H1 (cell line): ENCODE measurements around the gene LCN6. TPM values are rescaled to one million over a fixed set of nuclear protein-coding genes. Genes with fewer than 3 reads are reported as not detected.

Source experiments
- BACH1 ChIP-seq: IDR thresholded peaks from 2 replicates; pipeline ENCODE4 v1.6.1; 2012; ENCODE audit warnings: low read length, improper control_type of control experiment
- CTBP2 ChIP-seq: IDR thresholded peaks from 2 replicates; pipeline ENCODE4 v1.7.0; 2011; ENCODE audit warnings: borderline replicate concordance, mild to moderate bottlenecking, moderate library complexity, mixed read lengths, low read length; ENCODE audit not compliant: insufficient read depth, insufficient read length
- EGR1 ChIP-seq: IDR thresholded peaks from 2 replicates; pipeline ENCODE4 v1.6.1; 2011; ENCODE audit warnings: low read depth, low read length, borderline replicate concordance
- FOSL1 ChIP-seq: IDR thresholded peaks from 2 replicates; pipeline ENCODE4 v1.6.1; 2011; ENCODE audit warnings: mild to moderate bottlenecking, low read depth, low read length, moderate library complexity; ENCODE audit not compliant: insufficient read depth
- GABPA ChIP-seq: IDR thresholded peaks from 2 replicates; pipeline ENCODE4 v1.6.1; 2011; ENCODE audit warnings: mild to moderate bottlenecking, low read length, moderate library complexity, borderline replicate concordance; ENCODE audit not compliant: insufficient read depth
- GTF2F1 ChIP-seq: IDR thresholded peaks from 2 replicates; pipeline ENCODE4 v1.6.1; 2012; ENCODE audit warnings: low read depth, low read length, improper control_type of control experiment, borderline replicate concordance
- JUND ChIP-seq: IDR thresholded peaks from 2 replicates; pipeline ENCODE4 v1.6.1; 2011; ENCODE audit warnings: mild to moderate bottlenecking, improper control_type of control experiment, low read length
- KDM1A ChIP-seq: fragments of 200-600, 300-600 bp; sonication (generic); IDR thresholded peaks from 2 replicates; pipeline ENCODE4 v1.7.1; 2016; ENCODE audit warnings: mild to moderate bottlenecking, low read length, borderline replicate concordance
- KDM4A ChIP-seq: IDR thresholded peaks from one replicate; pipeline ENCODE4 v1.7.1; 2012; ENCODE audit warnings: low read depth, mild to moderate bottlenecking, moderate library complexity, low read length, inconsistent platforms; ENCODE audit not compliant: severe bottlenecking
- MAX ChIP-seq: IDR thresholded peaks from 2 replicates; pipeline ENCODE4 v1.6.1; 2012; ENCODE audit warnings: inconsistent platforms
- NANOG ChIP-seq: IDR thresholded peaks from 2 replicates; pipeline ENCODE4 v1.6.1; 2011; ENCODE audit warnings: low read length, low read depth, mild to moderate bottlenecking, inconsistent platforms; ENCODE audit not compliant: insufficient read depth, poor library complexity, severe bottlenecking
- NRF1 ChIP-seq: IDR thresholded peaks from 2 replicates; pipeline ENCODE4 v1.6.1; 2011; ENCODE audit warnings: mild to moderate bottlenecking, low read depth, low read length, improper control_type of control experiment
- PHF8 ChIP-seq: fragments of 200-600 bp; sonication (generic); conservative IDR thresholded peaks from 2 replicates; pipeline ENCODE4 v1.7.1; 2012; ENCODE audit warnings: low read depth, mild to moderate bottlenecking, inconsistent platforms, low read length, moderate library complexity
- POLR2AphosphoS5 ChIP-seq: IDR thresholded peaks from 2 replicates; pipeline ENCODE4 v1.6.1; 2011; ENCODE audit warnings: low read depth, low read length
- RAD21 ChIP-seq, 2 experiments: IDR thresholded peaks in 1 of 2; conservative IDR thresholded peaks in 1 of 2; 2 replicates each; pipeline ENCODE4 v1.6.1; 2011; ENCODE audit warnings: low read depth in 2 of 2, low read length in 2 of 2, improper control_type of control experiment in 1 of 2, inconsistent platforms in 1 of 2, mild to moderate bottlenecking in 1 of 2, moderate library complexity in 1 of 2
- RXRA ChIP-seq: IDR thresholded peaks from 2 replicates; pipeline ENCODE4 v1.6.1; 2011; ENCODE audit warnings: low read depth, mild to moderate bottlenecking, low read length, moderate library complexity; ENCODE audit not compliant: insufficient read depth
- SAP30 ChIP-seq: fragments of 300-600 bp; sonication (generic); IDR thresholded peaks from 2 replicates; pipeline ENCODE4 v1.7.1; 2012; ENCODE audit warnings: low read length, moderate library complexity, mild to moderate bottlenecking, inconsistent platforms; ENCODE audit not compliant: insufficient read depth, insufficient replicate concordance
- SIN3A ChIP-seq, 2 experiments: IDR thresholded peaks in 1 of 2; conservative IDR thresholded peaks in 1 of 2; 2 replicates each; pipeline ENCODE4 v1.6.1; 2011 to 2012; ENCODE audit warnings: low read length in 2 of 2, improper control_type of control experiment in 1 of 2, low read depth in 1 of 2, mild to moderate bottlenecking in 1 of 2
- SRF ChIP-seq: IDR thresholded peaks from 2 replicates; pipeline ENCODE4 v1.6.1; 2011; ENCODE audit warnings: mild to moderate bottlenecking, low read depth, low read length, moderate library complexity
- SUZ12 ChIP-seq: fragments of 200-600 bp; sonication (generic); IDR thresholded peaks from 2 replicates; pipeline ENCODE4 v1.6.1; 2012; ENCODE audit warnings: mild to moderate bottlenecking, inconsistent platforms, low read length, moderate library complexity, mixed read lengths
- TCF12 ChIP-seq: IDR thresholded peaks from 2 replicates; pipeline ENCODE4 v1.6.1; 2011; ENCODE audit warnings: low read depth, mild to moderate bottlenecking, low read length
- YY1 ChIP-seq: IDR thresholded peaks from 2 replicates; pipeline ENCODE4 v1.6.1; 2011; ENCODE audit warnings: low read depth, mild to moderate bottlenecking, low read length
- polyA plus RNA-seq, 7 experiments: library from polyadenylated mRNA; depleted of rRNA in 3 of 7; stranded (reverse) in 5 of 7; unstranded in 2 of 7; fragments of >200 nt in 5 of 7; fragments of 200-250 nt in 2 of 7; gene quantifications; 1 replicate in 5 of 7; 2 replicates in 1 of 7; 4 replicates in 1 of 7; pipeline versions ENCODE4 v1.2.1 to v1.2.3, GENCODE V29; 2011 to 2013; ENCODE audit warnings: missing spikeins in 2 of 7, mixed read lengths in 2 of 7
- total RNA-seq: library from RNA; stranded (reverse); fragmentation: NEBNext Ultra II Directional; extraction: Animal tissue kit (Norgen Biotek cat#: 25700); gene quantifications from 2 replicates; pipeline ENCODE4 v1.2.1, GENCODE V29; 2021

Gene LCN6
- total and polyA plus RNA-seq, 2 of the 8 experiments (the other 6 are each of a cell fraction or from before 2014, with no cell fraction given), result not detected

- no peak for TF ChIP-seq KDM4A
- TF ChIP-seq RXRA, result no peak
- no peak for TF ChIP-seq KDM1A
- 0 out of 2 replicates have a peak, but pooled peaks have one; percentile 44 for TF ChIP-seq TCF12
- TF ChIP-seq JUND, result no peak
- no peak for TF ChIP-seq SAP30
- no peak for TF ChIP-seq POLR2AphosphoS5
- TF ChIP-seq EGR1, result peak; percentile 61; the same call in 1 of the 2 replicates
- TF ChIP-seq BACH1, result no peak
- TF ChIP-seq GTF2F1, result no peak
- TF ChIP-seq NANOG, result no peak
- TF ChIP-seq SUZ12, result no peak
- TF ChIP-seq PHF8, result no peak
- no peak for TF ChIP-seq NRF1
- TF ChIP-seq CTBP2, result peak; percentile 87
- peak in 1 of 2 experiments; percentile 29; a peak in 1 of 4 replicates for TF ChIP-seq RAD21 (IDR thresholded peaks at IDR 0.05 in 1 of 2, conservative IDR thresholded peaks at IDR 0.05 in 1 of 2; ENCODE audit: low read depth in 2 of 2, low read length in 2 of 2)
- no peak for TF ChIP-seq FOSL1
- TF ChIP-seq YY1, result no peak
- TF ChIP-seq SIN3A (conservative IDR thresholded peaks at IDR 0.05 in 1 of 2, IDR thresholded peaks at IDR 0.05 in 1 of 2; ENCODE audit: low read depth in 1 of 2, low read length in 2 of 2), result no peak
- TF ChIP-seq SRF, result no peak
- peak; percentile 45 for TF ChIP-seq MAX
- peak; percentile 56; the same call in 1 of the 2 replicates for TF ChIP-seq GABPA
Observed at GRCh38 chr9:136742591-136743391, 5.5 kb downstream of the LCN6 start, which contains the start of gene LCN10 (continued).
